ENCODE measurements around the gene SP140L. TPM values are rescaled to one million over a fixed set of nuclear protein-coding genes. Genes with fewer than 3 reads are reported as not detected.
"Not testable (repeated sequence)": the region's sequence is repeated elsewhere in the genome, so short reads cannot be mapped to it uniquely, and the experiment has no call there.

The SP140L gene
- total RNA-seq, 4 donors from 2014 or later, result 6.5 to 18.6 (median 8.4) TPM

- H3K9me3 ChIP-seq, result no peaks in the 10 kb centered on the region
- intact Hi-C loops (cut with DNase I), result no loop called here
- H3K4me3 ChIP-seq (replicated peaks in 1 of 3), result no peak overlapping the region
- H3K27ac ChIP-seq, result no peak overlapping the region
- no peak for TF ChIP-seq POLR2A (IDR thresholded peaks at IDR 0.05)
- TF ChIP-seq, protein P1, sequence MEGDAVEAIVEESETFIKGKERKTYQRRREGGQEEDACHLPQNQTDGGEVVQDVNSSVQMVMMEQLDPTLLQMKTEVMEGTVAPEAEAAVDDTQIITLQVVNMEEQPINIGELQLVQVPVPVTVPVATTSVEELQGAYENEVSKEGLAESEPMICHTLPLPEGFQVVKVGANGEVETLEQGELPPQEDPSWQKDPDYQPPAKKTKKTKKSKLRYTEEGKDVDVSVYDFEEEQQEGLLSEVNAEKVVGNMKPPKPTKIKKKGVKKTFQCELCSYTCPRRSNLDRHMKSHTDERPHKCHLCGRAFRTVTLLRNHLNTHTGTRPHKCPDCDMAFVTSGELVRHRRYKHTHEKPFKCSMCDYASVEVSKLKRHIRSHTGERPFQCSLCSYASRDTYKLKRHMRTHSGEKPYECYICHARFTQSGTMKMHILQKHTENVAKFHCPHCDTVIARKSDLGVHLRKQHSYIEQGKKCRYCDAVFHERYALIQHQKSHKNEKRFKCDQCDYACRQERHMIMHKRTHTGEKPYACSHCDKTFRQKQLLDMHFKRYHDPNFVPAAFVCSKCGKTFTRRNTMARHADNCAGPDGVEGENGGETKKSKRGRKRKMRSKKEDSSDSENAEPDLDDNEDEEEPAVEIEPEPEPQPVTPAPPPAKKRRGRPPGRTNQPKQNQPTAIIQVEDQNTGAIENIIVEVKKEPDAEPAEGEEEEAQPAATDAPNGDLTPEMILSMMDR (IDR thresholded peaks at IDR 0.05), result no peak
- no peak for DNase-seq
- no peaks in the 10 kb centered on the region for H3K4me1 ChIP-seq
- no peaks in the 10 kb centered on the region for H3K36me3 ChIP-seq
- H3K27me3 ChIP-seq, result no peaks in the 10 kb centered on the region
- 69% methylated on average over 5 of the region's 5 CpGs for WGBS, 2 donors
Observed at GRCh38 chr2:230383453-230383852, 56.5 kb downstream of the SP140L start.

- H3K4me1 ChIP-seq, result no peaks in the 10 kb centered on the region
- WGBS, 2 donors, result 85 to 92% methylated on average over 6 of the region's 6 CpGs
- TF ChIP-seq, protein P1 (IDR thresholded peaks at IDR 0.05), result no peak
- no peak for TF ChIP-seq POLR2A (IDR thresholded peaks at IDR 0.05)
- DNase-seq, result no peak
- H3K36me3 ChIP-seq, result no peaks in the 10 kb centered on the region
- no peaks in the 10 kb centered on the region for H3K9me3 ChIP-seq
- H3K27ac ChIP-seq, result no peak overlapping the region
- no peaks in the 10 kb centered on the region for H3K27me3 ChIP-seq
- intact Hi-C loops (cut with DNase I), result no loop called here
- no peak overlapping the region for H3K4me3 ChIP-seq (replicated peaks in 1 of 3)
Observed at GRCh38 chr2:230384986-230385385, 58.0 kb downstream of the SP140L start.

DNA sequence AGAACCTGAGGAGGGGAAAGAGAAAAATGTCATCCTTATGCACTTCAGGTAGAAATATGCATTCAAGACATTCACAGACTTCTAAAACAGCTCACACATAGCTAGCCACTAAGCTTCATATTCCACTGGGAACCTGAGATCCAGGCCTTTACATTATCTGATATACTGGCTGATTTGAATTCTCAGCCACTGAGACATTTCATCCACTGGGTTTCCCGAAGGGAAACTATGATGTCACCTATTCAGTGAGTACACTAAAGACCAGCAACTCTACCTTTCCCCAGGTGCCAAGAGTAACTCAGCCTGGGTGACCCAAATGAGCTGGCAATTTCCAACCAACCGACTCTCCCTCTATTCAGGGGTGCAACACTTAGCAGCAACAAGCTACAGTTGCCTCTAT is 67.3 kb downstream of the SP140L start:
- Histone ChIP-seq H3K9me3 (no peaks in the 10 kb centered on the region), H3K4me3 (replicated peaks in 1 of 3) (no peak overlapping the region), H3K27me3 (no peaks in the 10 kb centered on the region), H3K27ac (no peak overlapping the region), H3K4me1 (no peaks in the 10 kb centered on the region), H3K36me3 (peaks cover 8 to 10% of the 10 kb centered on the region in 2 donors)
- no peak for DNase-seq
- intact Hi-C loops (cut with DNase I), result no loop called here
- WGBS, 2 donors, result 72 to 79% methylated on average over 2 of the region's 2 CpGs
- TF ChIP-seq POLR2A (IDR thresholded peaks at IDR 0.05), result no peak
- TF ChIP-seq, protein P1 (IDR thresholded peaks at IDR 0.05), result no peak

DNA sequence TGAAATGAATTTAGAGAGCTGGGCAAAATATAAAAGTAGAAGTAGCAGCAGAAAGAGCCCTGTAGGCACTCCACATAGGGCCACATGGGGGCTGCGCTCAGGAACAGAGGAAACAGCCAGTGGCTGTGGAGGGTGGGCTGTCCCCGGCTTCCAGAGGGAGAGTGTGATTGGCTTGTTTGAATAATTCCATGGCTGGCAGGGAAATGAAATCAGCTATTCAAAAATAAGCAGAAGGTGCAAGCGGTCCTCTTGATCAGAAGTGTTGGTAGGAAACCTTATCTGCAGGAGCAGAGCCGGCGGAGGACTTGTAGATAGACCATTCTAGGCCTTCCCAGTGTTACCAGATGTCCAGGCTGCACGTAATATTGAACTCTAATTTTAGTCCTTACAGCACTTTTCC is 71.7 kb downstream of the SP140L start:
- H3K4me1 ChIP-seq; H3K4me3 ChIP-seq (replicated peaks in 1 of 3); intact Hi-C loops (cut with DNase I); DNase-seq; H3K9me3 ChIP-seq; H3K27me3 ChIP-seq; H3K27ac ChIP-seq: not testable (repeated sequence)
- peaks cover 0 to 10% of the 10 kb centered on the region in 2 donors for H3K36me3 ChIP-seq
- 94 to 97% methylated on average over 6 of the region's 6 CpGs for WGBS, 2 donors

DNA sequence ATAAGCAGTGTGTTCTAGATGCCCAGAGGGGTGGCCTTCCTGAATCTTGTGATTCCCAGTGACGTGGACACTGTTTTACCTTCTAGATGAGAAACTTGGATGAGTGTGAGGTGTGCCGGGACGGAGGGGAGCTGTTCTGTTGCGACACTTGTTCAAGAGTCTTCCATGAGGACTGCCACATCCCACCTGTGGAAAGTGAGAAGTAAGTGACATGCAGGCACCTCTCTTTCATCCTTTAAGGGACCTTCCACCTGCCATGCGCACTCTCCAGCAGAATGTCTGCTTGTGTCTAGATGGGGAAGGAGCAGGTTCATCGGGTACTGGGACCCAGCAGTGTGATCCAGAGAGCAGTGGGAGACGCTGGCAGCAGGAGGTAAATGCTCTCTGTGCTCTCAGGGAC is 73.0 kb downstream of the SP140L start:
- Histone ChIP-seq H3K27me3 (no peaks in the 10 kb centered on the region), H3K27ac (no peak overlapping the region), H3K4me3 (replicated peaks in 1 of 3) (no peak overlapping the region), H3K4me1 (no peaks in the 10 kb centered on the region), H3K9me3 (no peaks in the 10 kb centered on the region), H3K36me3 (no peaks in the 10 kb centered on the region)
- 90 to 92% methylated on average over 7 of the region's 7 CpGs for WGBS, 2 donors
- DNase-seq, result no peak
- TF ChIP-seq, protein P1 (IDR thresholded peaks at IDR 0.05), result no peak
- no peak for TF ChIP-seq POLR2A (IDR thresholded peaks at IDR 0.05)
- intact Hi-C loops (cut with DNase I), result no loop called here

DNA sequence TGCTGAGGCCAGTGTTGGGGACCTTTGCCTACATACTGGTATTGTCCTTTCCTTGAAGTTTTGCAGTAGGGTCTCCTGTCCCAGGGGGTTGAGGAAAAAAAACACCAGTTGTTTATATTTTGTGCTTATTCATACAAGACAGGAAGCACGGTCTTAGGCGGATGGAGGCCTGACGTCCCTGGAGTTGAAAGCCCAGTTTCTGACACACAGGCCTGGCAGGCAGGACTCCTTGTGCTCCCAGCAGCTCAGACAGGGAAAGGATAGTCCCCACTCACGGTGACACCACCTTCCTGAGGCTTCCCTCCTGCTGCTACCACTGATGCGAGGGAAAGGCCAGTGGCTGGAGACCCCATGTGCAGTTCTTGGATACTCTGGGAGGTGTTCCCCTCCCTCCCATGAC is 73.5 kb downstream of the SP140L start:
- 60 to 62% methylated on average over 4 to 5 of the region's 5 CpGs for WGBS, 2 donors

GRCh38 chr2:230401026-230401425 is 74.0 kb downstream of the SP140L start:
- WGBS, 2 donors, result 90 to 92% methylated on average over 2 of the region's 6 CpGs
- H3K4me3 ChIP-seq (replicated peaks in 1 of 3); intact Hi-C loops (cut with DNase I); H3K27ac ChIP-seq; H3K36me3 ChIP-seq; DNase-seq; H3K4me1 ChIP-seq; H3K27me3 ChIP-seq; H3K9me3 ChIP-seq: not testable (repeated sequence)

More for the DNA sequence above, 73.5 kb downstream of the SP140L start:
- Histone ChIP-seq H3K27ac (no peak overlapping the region), H3K4me3 (replicated peaks in 1 of 3) (no peak overlapping the region), H3K9me3 (no peaks in the 10 kb centered on the region), H3K4me1 (no peaks in the 10 kb centered on the region), H3K27me3 (no peaks in the 10 kb centered on the region), H3K36me3 (no peaks in the 10 kb centered on the region)
- no peak for DNase-seq
- intact Hi-C loops (cut with DNase I), result no loop called here
- no peak for TF ChIP-seq POLR2A (IDR thresholded peaks at IDR 0.05)
- TF ChIP-seq, protein P1 (IDR thresholded peaks at IDR 0.05), result no peak

Data from thyroid gland (tissue), 4 donors.